ENCODE measurements around the gene PI4K2A. TPM values are rescaled to one million over a fixed set of nuclear protein-coding genes. Genes with fewer than 3 reads are reported as not detected.
"Not testable (repeated sequence)": the region's sequence is repeated elsewhere in the genome, so short reads cannot be mapped to it uniquely, and the experiment has no call there.

PI4K2A gene
- total RNA-seq, 1 donor from 2014 or later, result 5.2 TPM

DNA sequence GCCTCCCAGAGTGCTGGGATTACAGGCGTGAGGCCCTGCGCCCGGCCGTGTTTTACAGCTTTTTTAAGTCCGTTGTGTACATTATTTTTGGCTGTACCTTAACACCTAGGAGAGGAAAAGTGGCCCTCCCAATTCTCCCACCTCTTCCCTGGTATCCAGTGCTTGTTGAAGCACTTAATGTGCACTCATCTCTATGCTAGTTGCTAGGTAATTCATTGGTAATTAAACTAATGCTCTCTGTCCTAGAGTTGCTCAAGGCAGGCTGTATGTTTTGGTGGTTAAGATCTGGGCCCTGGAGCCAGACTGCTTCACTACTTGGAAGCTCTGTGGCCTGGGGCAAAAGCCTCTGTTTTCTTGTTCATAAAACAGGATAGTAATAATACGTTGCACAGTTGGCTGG, 27.0 kb downstream of the PI4K2A start:
- Histone ChIP-seq H3K36me3 (ENCODE audit: control insufficient read depth in 3 of 3, insufficient read depth in 3 of 3, low read length in 3 of 3) (peaks cover 17 to 52% (median 46%) of the 10 kb centered on the region in 3 donors), H3K9ac (ENCODE audit: low read depth in 1 of 3, low read length in 3 of 3) (no peak overlapping the region), H3K4me3 (ENCODE audit: low read length in 3 of 3) (no peak overlapping the region), H3K27ac (ENCODE audit: low read depth, low read length) (no peak overlapping the region), H3K4me1 (ENCODE audit: control insufficient read depth in 3 of 3, insufficient read depth in 3 of 3, low read length in 3 of 3) (no peaks in the 10 kb centered on the region), H3K27me3 (ENCODE audit: control insufficient read depth in 3 of 3, insufficient read depth in 3 of 3, low read length in 3 of 3) (no peaks in the 10 kb centered on the region), H3K9me3 (ENCODE audit: control insufficient read depth in 3 of 3, low read length in 3 of 3) (no peaks in the 10 kb centered on the region)

DNA sequence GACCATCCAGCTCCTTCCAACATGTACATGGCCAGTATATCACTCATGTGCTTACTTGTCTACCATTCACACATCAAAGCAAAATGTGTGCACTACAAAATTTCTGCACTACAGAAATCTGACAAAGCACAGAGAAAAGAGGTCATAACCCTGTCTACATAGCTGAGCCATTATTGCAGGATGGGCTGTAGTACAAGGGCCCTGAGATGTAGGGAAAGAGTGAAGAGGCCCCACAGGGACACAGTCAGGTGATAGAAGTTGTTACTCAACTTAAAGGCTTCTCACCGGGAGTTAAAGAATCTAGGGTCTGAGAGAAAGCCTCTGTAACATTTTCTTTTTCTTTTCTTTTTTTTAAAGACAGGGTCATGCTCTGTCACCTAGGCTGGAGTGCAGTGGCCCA, 29.1 kb downstream of the PI4K2A start:
- Histone ChIP-seq H3K27ac (ENCODE audit: low read depth, low read length) (no peak overlapping the region), H3K36me3 (ENCODE audit: control insufficient read depth in 3 of 3, insufficient read depth in 3 of 3, low read length in 3 of 3) (peaks cover 28 to 56% (median 43%) of the 10 kb centered on the region in 3 donors), H3K9ac (ENCODE audit: low read depth in 1 of 3, low read length in 3 of 3) (no peak overlapping the region), H3K9me3 (ENCODE audit: control insufficient read depth in 3 of 3, low read length in 3 of 3) (no peaks in the 10 kb centered on the region), H3K4me1 (ENCODE audit: control insufficient read depth in 3 of 3, insufficient read depth in 3 of 3, low read length in 3 of 3) (no peaks in the 10 kb centered on the region), H3K4me3 (ENCODE audit: low read length in 3 of 3) (no peak overlapping the region), H3K27me3 (ENCODE audit: control insufficient read depth in 3 of 3, insufficient read depth in 3 of 3, low read length in 3 of 3) (no peaks in the 10 kb centered on the region)

DNA sequence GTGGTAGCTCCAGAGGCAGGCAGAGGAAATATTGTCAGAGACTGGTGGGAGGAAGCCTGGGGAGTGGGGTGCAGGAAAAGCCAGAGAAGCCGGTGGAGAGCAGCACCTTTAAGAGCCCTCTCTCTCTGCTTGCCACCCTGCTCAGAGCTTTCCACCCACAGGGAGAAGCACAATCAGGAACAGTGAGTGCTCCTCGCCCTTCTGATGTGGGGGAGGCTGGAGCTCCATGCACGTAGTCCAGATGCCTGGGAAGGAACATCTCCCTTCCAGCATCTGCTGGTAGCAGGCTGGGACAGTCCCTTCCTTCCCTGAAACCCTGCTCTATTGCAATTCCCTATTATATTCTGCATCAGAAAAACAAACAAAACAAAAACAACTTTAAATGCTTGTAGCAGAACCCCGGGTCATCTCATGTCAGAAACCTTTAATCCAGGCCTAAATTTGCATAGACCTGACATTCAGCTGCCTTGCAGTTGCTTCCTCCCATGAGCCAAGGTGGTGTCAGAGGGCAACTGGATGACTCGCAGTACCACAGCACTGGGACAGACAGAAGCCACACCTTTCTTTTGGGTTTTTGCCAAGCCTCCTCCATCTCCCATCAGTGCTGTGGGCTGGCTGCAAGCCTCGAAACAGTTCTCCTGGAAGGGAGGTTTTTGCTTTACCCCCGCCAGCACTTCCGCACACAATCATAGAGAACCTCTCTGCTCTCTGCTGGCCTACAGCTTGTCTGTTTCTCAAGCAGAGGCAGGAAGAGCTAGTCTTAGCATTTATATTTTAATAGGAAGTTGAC, 33.5 kb downstream of the PI4K2A start:
- H3K9ac ChIP-seq (ENCODE audit: low read depth in 1 of 3, low read length in 3 of 3), result no peak overlapping the region
- no peak overlapping the region for H3K27ac ChIP-seq (ENCODE audit: low read depth, low read length)
- H3K4me1 ChIP-seq (ENCODE audit: control insufficient read depth in 3 of 3, insufficient read depth in 3 of 3, low read length in 3 of 3), result no peaks in the 10 kb centered on the region
- H3K4me3 ChIP-seq (ENCODE audit: low read length in 3 of 3), result no peak overlapping the region
- H3K36me3 ChIP-seq (ENCODE audit: control insufficient read depth in 3 of 3, insufficient read depth in 3 of 3, low read length in 3 of 3), result peaks cover 40 to 49% (median 47%) of the 10 kb centered on the region in 3 donors
- H3K27me3 ChIP-seq (ENCODE audit: control insufficient read depth in 3 of 3, insufficient read depth in 3 of 3, low read length in 3 of 3), result no peaks in the 10 kb centered on the region
- no peaks in the 10 kb centered on the region for H3K9me3 ChIP-seq (ENCODE audit: control insufficient read depth in 3 of 3, low read length in 3 of 3)

DNA sequence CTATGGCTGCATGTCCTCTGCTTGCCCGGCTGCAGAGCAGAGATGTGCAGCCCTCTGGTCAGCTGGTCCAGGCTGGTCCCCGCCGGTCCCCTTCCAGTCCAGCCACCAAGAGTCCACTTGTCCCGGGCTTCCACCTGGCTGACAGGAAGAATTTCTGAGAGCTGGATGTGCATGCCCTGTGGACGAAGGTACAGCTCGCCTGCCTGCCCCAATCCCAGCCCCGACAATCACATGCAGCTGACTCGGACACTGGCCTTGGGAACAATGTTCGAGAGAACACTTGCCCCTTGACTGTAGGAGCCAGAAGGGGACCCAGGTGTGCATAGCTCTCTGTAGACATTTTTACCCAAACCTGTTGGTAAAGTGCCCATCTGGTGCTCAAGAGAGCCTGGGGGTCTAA, 34.8 kb downstream of the PI4K2A start:
- peaks cover 41 to 49% (median 45%) of the 10 kb centered on the region in 3 donors for H3K36me3 ChIP-seq (ENCODE audit: control insufficient read depth in 3 of 3, insufficient read depth in 3 of 3, low read length in 3 of 3)
- H3K27ac ChIP-seq (ENCODE audit: low read depth, low read length), result no peak overlapping the region
- H3K4me1 ChIP-seq (ENCODE audit: control insufficient read depth in 3 of 3, insufficient read depth in 3 of 3, low read length in 3 of 3), result no peaks in the 10 kb centered on the region
- H3K27me3 ChIP-seq (ENCODE audit: control insufficient read depth in 3 of 3, insufficient read depth in 3 of 3, low read length in 3 of 3), result no peaks in the 10 kb centered on the region
- no peaks in the 10 kb centered on the region for H3K9me3 ChIP-seq (ENCODE audit: control insufficient read depth in 3 of 3, low read length in 3 of 3)
- H3K4me3 ChIP-seq (ENCODE audit: low read length in 3 of 3), result no peak overlapping the region
- H3K9ac ChIP-seq (ENCODE audit: low read depth in 1 of 3, low read length in 3 of 3), result no peak overlapping the region

DNA sequence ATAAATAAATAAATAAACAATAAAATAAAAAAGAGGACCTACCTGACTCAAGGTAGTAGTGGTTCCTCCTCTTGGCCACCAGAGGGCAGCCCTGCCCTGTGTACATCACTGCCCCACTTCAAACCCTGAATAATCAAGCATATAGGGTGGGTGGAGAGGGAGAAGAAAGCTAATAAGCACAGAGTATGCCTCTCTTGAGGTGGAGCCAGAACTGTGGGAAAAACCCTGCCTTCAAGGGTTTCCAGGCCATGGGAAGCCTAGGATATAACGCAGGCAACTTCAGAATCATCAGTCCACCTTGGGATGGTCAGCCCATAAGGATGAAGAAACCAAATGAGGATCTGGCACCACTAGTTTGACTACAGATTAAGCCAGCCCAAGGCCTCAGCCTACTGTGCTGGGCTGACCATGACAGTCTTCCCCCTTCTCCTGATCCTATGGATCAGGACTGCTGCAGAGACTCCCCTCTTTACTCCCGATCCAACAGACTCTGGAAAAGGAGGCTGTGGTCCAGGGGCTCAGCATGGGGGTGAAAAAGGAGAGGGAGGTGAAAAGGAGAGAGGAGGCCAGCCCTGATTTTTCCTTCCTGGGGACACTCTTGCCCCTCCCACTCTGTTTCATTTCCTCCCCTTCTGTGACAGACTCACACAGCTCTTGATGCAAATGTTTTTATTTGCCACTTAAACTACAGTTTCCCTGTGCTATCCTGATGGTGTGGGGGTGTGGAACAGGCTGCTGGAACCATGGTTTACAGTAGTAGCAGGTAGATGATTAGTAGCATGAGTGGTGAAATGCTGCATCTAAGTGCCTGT, 36.5 kb downstream of the PI4K2A start:
- Histone ChIP-seq H3K36me3 (ENCODE audit: control insufficient read depth in 3 of 3, insufficient read depth in 3 of 3, low read length in 3 of 3) (peaks cover 39 to 49% (median 41%) of the 10 kb centered on the region in 3 donors), H3K4me1 (ENCODE audit: control insufficient read depth in 3 of 3, insufficient read depth in 3 of 3, low read length in 3 of 3) (no peaks in the 10 kb centered on the region), H3K27me3 (ENCODE audit: control insufficient read depth in 3 of 3, insufficient read depth in 3 of 3, low read length in 3 of 3) (no peaks in the 10 kb centered on the region), H3K27ac (ENCODE audit: low read depth, low read length) (no peak overlapping the region), H3K4me3 (ENCODE audit: low read length in 3 of 3) (no peak overlapping the region), H3K9ac (ENCODE audit: low read depth in 1 of 3, low read length in 3 of 3) (no peak overlapping the region), H3K9me3 (ENCODE audit: control insufficient read depth in 3 of 3, low read length in 3 of 3) (no peaks in the 10 kb centered on the region)

DNA sequence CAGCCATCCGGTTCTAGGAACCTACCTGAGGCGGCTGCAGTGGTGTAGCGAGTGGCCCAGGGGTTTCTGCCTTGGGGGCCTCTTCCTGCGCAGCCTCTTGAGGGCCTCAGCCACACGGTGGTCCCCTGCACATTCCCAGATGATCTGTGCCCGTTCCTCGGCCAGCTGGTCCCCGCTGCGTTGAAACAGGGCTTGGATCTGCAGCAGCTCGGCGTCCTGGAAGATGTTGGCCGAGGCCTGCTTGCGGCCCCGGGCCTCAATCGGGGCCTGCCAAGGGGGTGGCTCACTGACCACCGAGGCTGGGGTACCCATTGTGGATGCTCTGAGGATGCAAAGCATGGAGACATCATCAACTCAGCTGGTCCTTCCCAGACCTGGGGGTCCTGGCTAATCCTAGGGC, 39.1 kb downstream of the PI4K2A start:
- H3K27ac ChIP-seq (ENCODE audit: low read depth, low read length), result no peak overlapping the region
- no peak overlapping the region for H3K9ac ChIP-seq (ENCODE audit: low read depth in 1 of 3, low read length in 3 of 3)
- peaks cover 25 to 36% (median 30%) of the 10 kb centered on the region in 3 donors for H3K36me3 ChIP-seq (ENCODE audit: control insufficient read depth in 3 of 3, insufficient read depth in 3 of 3, low read length in 3 of 3)
- peaks cover 12 to 14% (median 13%) of the 10 kb centered on the region in 3 donors for H3K4me1 ChIP-seq (ENCODE audit: control insufficient read depth in 3 of 3, insufficient read depth in 3 of 3, low read length in 3 of 3)
- H3K9me3 ChIP-seq (ENCODE audit: control insufficient read depth in 3 of 3, low read length in 3 of 3), result no peaks in the 10 kb centered on the region
- H3K27me3 ChIP-seq (ENCODE audit: control insufficient read depth in 3 of 3, insufficient read depth in 3 of 3, low read length in 3 of 3), result no peaks in the 10 kb centered on the region
- no peak overlapping the region for H3K4me3 ChIP-seq (ENCODE audit: low read length in 3 of 3)

DNA sequence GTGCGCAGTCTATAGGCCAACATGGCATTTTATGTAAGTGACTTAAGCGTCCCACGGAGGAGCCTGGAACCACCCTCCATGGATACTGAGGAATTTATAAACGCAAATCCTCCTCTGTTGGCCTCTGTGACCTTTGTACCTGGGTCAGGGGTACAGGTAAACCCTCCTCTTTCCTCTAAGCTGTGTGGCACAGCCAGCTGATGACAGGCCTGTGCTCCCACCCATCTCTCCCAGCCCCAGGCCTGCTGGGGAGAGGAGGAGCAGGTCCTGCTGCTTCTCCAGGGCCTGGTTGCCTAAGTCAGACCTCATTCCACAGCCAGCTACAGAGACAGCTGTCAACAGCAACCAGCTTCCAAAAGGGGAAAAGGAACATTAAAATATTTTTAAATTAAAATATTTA, 41.6 kb downstream of the PI4K2A start:
- Histone ChIP-seq H3K36me3 (ENCODE audit: control insufficient read depth in 3 of 3, insufficient read depth in 3 of 3, low read length in 3 of 3) (peaks cover 11 to 17% (median 15%) of the 10 kb centered on the region in 3 donors), H3K4me3 (ENCODE audit: low read length in 3 of 3) (no peak overlapping the region), H3K9me3 (ENCODE audit: control insufficient read depth in 3 of 3, low read length in 3 of 3) (no peaks in the 10 kb centered on the region), H3K4me1 (ENCODE audit: control insufficient read depth in 3 of 3, insufficient read depth in 3 of 3, low read length in 3 of 3) (peaks cover 29 to 36% (median 29%) of the 10 kb centered on the region in 3 donors), H3K9ac (ENCODE audit: low read depth in 1 of 3, low read length in 3 of 3) (no peak overlapping the region), H3K27ac (ENCODE audit: low read depth, low read length) (no peak overlapping the region), H3K27me3 (ENCODE audit: control insufficient read depth in 3 of 3, insufficient read depth in 3 of 3, low read length in 3 of 3) (no peaks in the 10 kb centered on the region)

DNA sequence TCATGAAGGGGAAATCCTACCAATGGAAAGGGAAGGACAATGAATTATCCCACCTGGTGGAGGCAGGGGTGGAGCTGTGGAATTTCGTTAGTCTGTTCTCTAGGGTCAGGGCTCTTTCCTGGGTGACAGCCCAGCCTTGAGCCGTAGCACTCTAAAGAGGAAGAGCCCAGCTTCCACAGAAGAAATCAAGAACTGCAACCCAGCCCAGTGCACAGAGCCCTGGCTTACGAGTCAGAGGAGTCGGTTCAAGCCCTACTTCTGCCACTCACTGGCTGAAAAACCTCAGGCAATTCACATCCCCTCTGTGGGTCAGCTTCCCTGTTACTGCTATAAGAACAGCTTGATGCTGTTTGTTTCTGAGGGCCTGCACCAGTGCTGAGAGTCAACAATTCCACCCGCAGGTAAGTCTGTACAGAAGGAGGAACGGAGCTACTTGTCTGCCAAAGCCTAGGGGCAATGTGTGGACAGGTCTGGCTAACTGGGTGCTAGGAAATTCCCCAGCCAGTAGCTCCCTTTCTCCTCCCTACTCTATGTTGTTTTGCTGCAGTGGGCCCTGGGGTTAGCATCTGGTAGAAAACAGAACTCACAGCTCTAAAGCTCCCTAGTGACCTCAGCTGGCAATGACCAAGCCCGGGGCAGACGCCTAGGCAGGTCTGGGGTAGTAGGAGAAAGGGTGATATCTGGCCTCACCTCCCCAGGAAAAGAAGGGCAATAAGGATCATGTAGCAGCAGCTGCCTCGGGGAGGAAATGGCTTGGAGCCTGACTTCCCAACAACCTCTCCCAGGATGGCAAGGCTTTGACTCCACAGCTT, 43.3 kb downstream of the PI4K2A start:
- Histone ChIP-seq H3K27me3 (ENCODE audit: control insufficient read depth in 3 of 3, insufficient read depth in 3 of 3, low read length in 3 of 3) (no peaks in the 10 kb centered on the region), H3K36me3 (ENCODE audit: control insufficient read depth in 3 of 3, insufficient read depth in 3 of 3, low read length in 3 of 3) (peaks cover 3 to 5% (median 5%) of the 10 kb centered on the region in 3 donors), H3K27ac (ENCODE audit: low read depth, low read length) (peak overlapping the region; percentile 56), H3K4me1 (ENCODE audit: control insufficient read depth in 3 of 3, insufficient read depth in 3 of 3, low read length in 3 of 3) (peaks cover 36 to 48% (median 39%) of the 10 kb centered on the region in 3 donors), H3K9ac (ENCODE audit: low read depth in 1 of 3, low read length in 3 of 3) (peak overlapping the region in 2 of 3 donors; percentile 58 to 62), H3K9me3 (ENCODE audit: control insufficient read depth in 3 of 3, low read length in 3 of 3) (no peaks in the 10 kb centered on the region), H3K4me3 (ENCODE audit: low read length in 3 of 3) (peak overlapping the region in 2 of 3 donors; percentile 13 to 19)

DNA sequence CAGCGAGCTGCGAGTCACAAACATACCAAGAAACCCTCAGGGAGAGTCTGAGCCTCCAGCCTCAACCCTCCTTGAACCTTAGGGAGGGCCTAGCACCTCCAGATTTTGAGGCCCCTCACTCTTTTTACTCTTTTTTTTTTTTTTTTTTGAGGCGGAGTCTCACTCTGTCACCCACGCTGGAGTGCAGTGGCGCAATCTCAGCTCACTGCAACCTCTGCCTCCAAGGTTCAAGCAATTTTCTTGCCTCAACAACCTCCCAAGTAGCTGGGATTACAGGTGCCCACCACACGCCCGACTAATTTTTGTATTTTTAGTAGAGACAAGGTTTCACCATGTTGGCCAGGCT, 43.9 kb downstream of the PI4K2A start:
- peaks cover 36 to 48% (median 39%) of the 10 kb centered on the region in 3 donors for H3K4me1 ChIP-seq (ENCODE audit: control insufficient read depth in 3 of 3, insufficient read depth in 3 of 3, low read length in 3 of 3)
- not testable (repeated sequence) for H3K27me3 ChIP-seq (ENCODE audit: control insufficient read depth in 3 of 3, insufficient read depth in 3 of 3, low read length in 3 of 3); H3K9me3 ChIP-seq (ENCODE audit: control insufficient read depth in 3 of 3, low read length in 3 of 3); H3K36me3 ChIP-seq (ENCODE audit: control insufficient read depth in 3 of 3, insufficient read depth in 3 of 3, low read length in 3 of 3)
- H3K4me3 ChIP-seq (ENCODE audit: low read length in 3 of 3), result peak overlapping the region in 1 of 3 donors; percentile 6
- H3K27ac ChIP-seq (ENCODE audit: low read depth, low read length), result peak overlapping the region; percentile 56
- H3K9ac ChIP-seq (ENCODE audit: low read depth in 1 of 3, low read length in 3 of 3), result peak overlapping the region in 2 of 3 donors; percentile 2 to 62
